HCT116 (cell line): ENCODE results near the gene PDE4D. TPM values are rescaled to one million over a fixed set of nuclear protein-coding genes. Genes with fewer than 3 reads are reported as not detected.

Source experiments
- ATAC-seq: fragments of 200-7000 bp; cut with Tn5 transposase; 2 replicates; pipeline ENCODE4 v1.9.1; 2020; ENCODE audit warnings: mild to moderate bottlenecking, moderate library complexity
- BruUV-seq: library from RNA; stranded (reverse); fragments of 400-500 nt; replicated peaks from 2 replicates; lab custom pipeline; 2021; lab: Mats Ljungman, UMichigan
- CTCF ChIA-PET: fragments of 300-600 bp; sonication (Branson Sonifier 250); formaldehyde crosslinking; loops from one replicate; lab custom pipeline; 2021; ENCODE audit warnings: antibody characterized with exemption; lab: Charles Lee
- POLR2A ChIA-PET: fragments of 300-600, 350-600 bp; sonication (Branson Sonifier 250); formaldehyde crosslinking; loops from one replicate; lab custom pipeline; 2021; ENCODE audit warnings: antibody characterized with exemption; lab: Charles Lee
- RAD21 ChIA-PET, 2 experiments: fragments of 300-600 bp; sonication (Branson Sonifier 250); formaldehyde crosslinking; loops; one replicate each; lab custom pipeline; 2023; ENCODE audit warnings: low total read pairs in 2 of 2; ENCODE audit not compliant: uncharacterized antibody in 2 of 2, unreplicated experiment in 2 of 2, low non-redundant PET in 1 of 2; lab: Charles Lee
- DNase-seq: peaks from one replicate; pipeline ENCODE4 v3.0.0-alpha.2; 2010; ENCODE audit warnings: low read depth, low spot score
- H2AFZ ChIP-seq: fragments of 200-600 bp; shearing (Covaris generic), sonication (generic); 2 replicates; pipeline ENCODE4 v1.6.1; 2017; ENCODE audit warnings: low read depth, mixed run types, mixed read lengths, antibody characterized with exemption, low read length; ENCODE audit not compliant: poor library complexity, severe bottlenecking
- H3K27ac ChIP-seq: 2 replicates; pipeline ENCODE4 v1.5.1; 2012; ENCODE audit warnings: low read depth, low read length
- H3K27me3 ChIP-seq: fragments of 200-600 bp; sonication (generic); 2 replicates; pipeline ENCODE4 v1.6.1; 2016; ENCODE audit warnings: mixed run types, low read length, mixed read lengths; ENCODE audit not compliant: insufficient read depth
- H3K36me3 ChIP-seq, 2 experiments: fragments of 200-500 bp in 1 of 2; fragments of 200-600 bp in 1 of 2; sonication (Bioruptor generic) in 1 of 2; sonication (generic) in 1 of 2; 2 replicates each; pipeline versions ENCODE4 v1.5.1 to v1.6.1; 2014 to 2016; ENCODE audit warnings: low read length in 2 of 2, inconsistent platforms in 1 of 2, mixed read lengths in 1 of 2, mixed run types in 1 of 2; ENCODE audit not compliant: insufficient read depth in 2 of 2, control insufficient read depth in 1 of 2
- H3K4me1 ChIP-seq, 2 experiments: fragments of 200-600 bp in 1 of 2; sonication (generic) in 1 of 2; 2 replicates each; pipeline versions ENCODE4 v1.5.1 to v1.6.1; 2012 to 2017; ENCODE audit warnings: low read length in 2 of 2, inconsistent platforms in 1 of 2, mild to moderate bottlenecking in 1 of 2, mixed read lengths in 1 of 2, mixed run types in 1 of 2, moderate library complexity in 1 of 2; ENCODE audit not compliant: insufficient read depth in 2 of 2, control insufficient read depth in 1 of 2
- H3K4me2 ChIP-seq: fragments of 200-600 bp; sonication (generic); 2 replicates; pipeline ENCODE4 v1.6.1; 2017; ENCODE audit warnings: mixed run types, low read length, mixed read lengths
- H3K4me3 ChIP-seq, 2 experiments: fragments of 200-600 bp in 1 of 2; sonication (generic) in 1 of 2; replicated peaks in 1 of 2; 2 replicates each; pipeline ENCODE4 v1.5.1; 2011 to 2016; ENCODE audit warnings: low read length in 2 of 2, control low read depth in 1 of 2, low read depth in 1 of 2, mild to moderate bottlenecking in 1 of 2, mixed read lengths in 1 of 2, mixed run types in 1 of 2
- H3K79me2 ChIP-seq: fragments of 200-600 bp; sonication (generic); 2 replicates; pipeline ENCODE4 v1.6.1; 2017; ENCODE audit warnings: mild to moderate bottlenecking, mixed run types, low read length, moderate library complexity, mixed read lengths; ENCODE audit not compliant: insufficient read depth
- H3K9ac ChIP-seq: fragments of 200-600 bp; sonication (generic); 2 replicates; pipeline ENCODE4 v1.6.1; 2016; ENCODE audit warnings: low read length, mixed read lengths
- H3K9me2 ChIP-seq: fragments of 200-600 bp; sonication (generic), shearing (Covaris generic); 2 replicates; pipeline ENCODE4 v1.6.1; 2017; ENCODE audit warnings: mixed run types, mild to moderate bottlenecking, moderate library complexity; ENCODE audit not compliant: insufficient read depth
- H3K9me3 ChIP-seq, 2 experiments: fragments of 200-500 bp in 1 of 2; fragments of 200-600 bp in 1 of 2; sonication (Bioruptor generic) in 1 of 2; sonication (generic) in 1 of 2; 2 replicates each; pipeline ENCODE4 v1.6.1; 2014 to 2017; ENCODE audit warnings: low read length in 2 of 2, mixed read lengths in 2 of 2, inconsistent platforms in 1 of 2, low read depth in 1 of 2, mild to moderate bottlenecking in 1 of 2, mixed run types in 1 of 2, moderate library complexity in 1 of 2; ENCODE audit not compliant: control insufficient read depth in 1 of 2, insufficient read depth in 1 of 2
- H4K20me1 ChIP-seq: fragments of 200-600 bp; sonication (generic), shearing (Covaris generic); 2 replicates; pipeline ENCODE4 v1.6.1; 2017; ENCODE audit warnings: mixed run types, mild to moderate bottlenecking, moderate library complexity; ENCODE audit not compliant: insufficient read depth
- CBX3 ChIP-seq: IDR thresholded peaks from 2 replicates; pipeline ENCODE4 v1.6.1; 2012; ENCODE audit warnings: low read depth
- EGR1 ChIP-seq: IDR thresholded peaks from 2 replicates; pipeline ENCODE4 v1.6.1; 2012; ENCODE audit warnings: low read depth
- ELF1 ChIP-seq: IDR thresholded peaks from 2 replicates; pipeline ENCODE4 v1.6.1; 2012; ENCODE audit warnings: low read depth, borderline replicate concordance
- EZH2 ChIP-seq: fragments of 200-600 bp; sonication (generic); IDR thresholded peaks from 2 replicates; pipeline ENCODE4 v1.6.1; 2017; ENCODE audit warnings: antibody characterized with exemption, mixed run types
- EZH2phosphoT487 ChIP-seq: fragments of 200-600 bp; IDR thresholded peaks from 2 replicates; pipeline ENCODE4 v1.6.1; 2018; ENCODE audit warnings: antibody characterized with exemption, borderline replicate concordance
- FOSL1 ChIP-seq: IDR thresholded peaks from 2 replicates; pipeline ENCODE4 v1.6.1; 2012; ENCODE audit warnings: low read depth
- JUND ChIP-seq: IDR thresholded peaks from 2 replicates; pipeline ENCODE4 v1.6.1; 2012
- POLR2AphosphoS5 ChIP-seq: IDR thresholded peaks from 2 replicates; pipeline ENCODE4 v1.6.1; 2011; ENCODE audit warnings: mild to moderate bottlenecking, low read depth, low read length, moderate library complexity
- RAD21 ChIP-seq: IDR thresholded peaks from 2 replicates; pipeline ENCODE4 v1.6.1; 2012; ENCODE audit warnings: low read depth, mild to moderate bottlenecking
- SP1 ChIP-seq: IDR thresholded peaks from 2 replicates; pipeline ENCODE4 v1.6.1; 2012; ENCODE audit warnings: low read depth
- SRF ChIP-seq: IDR thresholded peaks from 2 replicates; pipeline ENCODE4 v1.6.1; 2012; ENCODE audit warnings: low read depth
- TCF7L2 ChIP-seq: IDR thresholded peaks from 2 replicates; pipeline ENCODE4 v1.7.0; 2011; ENCODE audit warnings: borderline replicate concordance, inconsistent platforms; ENCODE audit not compliant: insufficient read depth, insufficient read length; ENCODE audit errors: extremely low read depth
- YY1 ChIP-seq: IDR thresholded peaks from 2 replicates; pipeline ENCODE4 v1.6.1; 2011; ENCODE audit warnings: low read length, low read depth, moderate library complexity, mild to moderate bottlenecking; ENCODE audit not compliant: insufficient replicate concordance; ENCODE audit errors: extremely low read depth
- ZFX ChIP-seq: fragments of 450-650 bp; IDR thresholded peaks from 2 replicates; pipeline ENCODE4 v1.6.1; 2017
- ZNF274 ChIP-seq: fragments of 200-500 bp; sonication (Bioruptor generic); IDR thresholded peaks from 2 replicates; pipeline ENCODE4 v1.6.1; 2014; ENCODE audit warnings: mild to moderate bottlenecking, low read depth, low read length, inconsistent platforms
- intact Hi-C: fragments of 100-400 bp; cut with micrococcal nuclease; formaldehyde crosslinking; loops from 2 replicates; pipeline ENCODE4 v1.10.0; 2022
- total RNA-seq: library from RNA; stranded (reverse); gene quantifications from one replicate; pipeline ENCODE4 v1.2.1, GENCODE V29; 2021; ENCODE audit not compliant: unreplicated experiment
- TF ChIP-seq, protein P1 (sequence below): IDR thresholded peaks from 2 replicates; pipeline ENCODE4 v1.6.1; 2012
- TF ChIP-seq, protein P2 (sequence below): IDR thresholded peaks from 2 replicates; pipeline ENCODE4 v1.6.1; 2012
- TF ChIP-seq, protein P3 (sequence below): IDR thresholded peaks from 2 replicates; pipeline ENCODE4 v1.6.1; 2012; ENCODE audit warnings: low read depth
- TF ChIP-seq, protein P4 (sequence below), 3 experiments: fragments of 200-600 bp in 1 of 3; sonication (generic) in 1 of 3; IDR thresholded peaks in 2 of 3; conservative IDR thresholded peaks in 1 of 3; 2 replicates each; pipeline ENCODE4 v1.5.1; 2012 to 2017; ENCODE audit warnings: low read depth in 2 of 3, low read length in 2 of 3, antibody characterized with exemption in 1 of 3, borderline replicate concordance in 1 of 3, control low read depth in 1 of 3, mild to moderate bottlenecking in 1 of 3, mixed read lengths in 1 of 3, mixed run types in 1 of 3, moderate library complexity in 1 of 3; ENCODE audit not compliant: insufficient read depth in 1 of 3

PDE4D gene
- total RNA-seq, 1 experiment from 2014 or later = 1.1 TPM

DNA sequence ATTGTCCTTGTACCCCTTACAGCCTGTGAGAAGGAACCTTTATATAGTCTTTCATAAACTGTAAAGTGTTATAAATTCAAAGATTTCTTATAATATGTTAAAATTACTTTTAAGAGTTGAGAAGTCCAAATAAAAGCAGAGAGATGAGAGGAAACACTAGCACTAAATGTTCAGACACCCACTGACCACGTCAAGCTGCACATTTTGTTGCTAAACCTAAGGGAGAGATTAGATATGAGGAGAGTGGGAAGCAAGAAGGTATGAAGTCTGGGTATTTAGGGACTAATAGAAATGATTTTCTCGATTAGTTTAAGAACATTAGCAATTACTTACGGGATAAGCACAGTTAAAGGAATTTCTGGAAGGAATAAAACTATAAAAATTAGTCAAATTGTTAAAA is 803.8 kb downstream of the PDE4D start:
- H3K79me2 ChIP-seq = no peaks in the 10 kb centered on the region
- BruUV-seq = no TSS peak
- peaks cover 56% of the 10 kb centered on the region for H3K27me3 ChIP-seq
- ATAC-seq (no peak), DNase-seq (no peak)
- no peak overlapping the region for H3K9ac ChIP-seq
- H2AFZ ChIP-seq = no peak overlapping the region
- no peak for TF ChIP-seq RAD21
- no peak for TF ChIP-seq CBX3
- no peak for TF ChIP-seq FOSL1
- TF ChIP-seq EZH2phosphoT487 = no peak
- TF ChIP-seq, protein P1, sequence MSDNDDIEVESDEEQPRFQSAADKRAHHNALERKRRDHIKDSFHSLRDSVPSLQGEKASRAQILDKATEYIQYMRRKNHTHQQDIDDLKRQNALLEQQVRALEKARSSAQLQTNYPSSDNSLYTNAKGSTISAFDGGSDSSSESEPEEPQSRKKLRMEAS = no peak
- TF ChIP-seq, protein P2, sequence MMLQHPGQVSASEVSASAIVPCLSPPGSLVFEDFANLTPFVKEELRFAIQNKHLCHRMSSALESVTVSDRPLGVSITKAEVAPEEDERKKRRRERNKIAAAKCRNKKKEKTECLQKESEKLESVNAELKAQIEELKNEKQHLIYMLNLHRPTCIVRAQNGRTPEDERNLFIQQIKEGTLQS = no peak
- no peak for TF ChIP-seq JUND
- TF ChIP-seq TCF7L2 = no peak
- TF ChIP-seq, protein P3, sequence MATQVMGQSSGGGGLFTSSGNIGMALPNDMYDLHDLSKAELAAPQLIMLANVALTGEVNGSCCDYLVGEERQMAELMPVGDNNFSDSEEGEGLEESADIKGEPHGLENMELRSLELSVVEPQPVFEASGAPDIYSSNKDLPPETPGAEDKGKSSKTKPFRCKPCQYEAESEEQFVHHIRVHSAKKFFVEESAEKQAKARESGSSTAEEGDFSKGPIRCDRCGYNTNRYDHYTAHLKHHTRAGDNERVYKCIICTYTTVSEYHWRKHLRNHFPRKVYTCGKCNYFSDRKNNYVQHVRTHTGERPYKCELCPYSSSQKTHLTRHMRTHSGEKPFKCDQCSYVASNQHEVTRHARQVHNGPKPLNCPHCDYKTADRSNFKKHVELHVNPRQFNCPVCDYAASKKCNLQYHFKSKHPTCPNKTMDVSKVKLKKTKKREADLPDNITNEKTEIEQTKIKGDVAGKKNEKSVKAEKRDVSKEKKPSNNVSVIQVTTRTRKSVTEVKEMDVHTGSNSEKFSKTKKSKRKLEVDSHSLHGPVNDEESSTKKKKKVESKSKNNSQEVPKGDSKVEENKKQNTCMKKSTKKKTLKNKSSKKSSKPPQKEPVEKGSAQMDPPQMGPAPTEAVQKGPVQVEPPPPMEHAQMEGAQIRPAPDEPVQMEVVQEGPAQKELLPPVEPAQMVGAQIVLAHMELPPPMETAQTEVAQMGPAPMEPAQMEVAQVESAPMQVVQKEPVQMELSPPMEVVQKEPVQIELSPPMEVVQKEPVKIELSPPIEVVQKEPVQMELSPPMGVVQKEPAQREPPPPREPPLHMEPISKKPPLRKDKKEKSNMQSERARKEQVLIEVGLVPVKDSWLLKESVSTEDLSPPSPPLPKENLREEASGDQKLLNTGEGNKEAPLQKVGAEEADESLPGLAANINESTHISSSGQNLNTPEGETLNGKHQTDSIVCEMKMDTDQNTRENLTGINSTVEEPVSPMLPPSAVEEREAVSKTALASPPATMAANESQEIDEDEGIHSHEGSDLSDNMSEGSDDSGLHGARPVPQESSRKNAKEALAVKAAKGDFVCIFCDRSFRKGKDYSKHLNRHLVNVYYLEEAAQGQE = no peak
- no peak for TF ChIP-seq SRF
- TF ChIP-seq ZFX = no peak
- TF ChIP-seq ZNF274 = no peak
- TF ChIP-seq ELF1 = no peak
- TF ChIP-seq, protein P4, sequence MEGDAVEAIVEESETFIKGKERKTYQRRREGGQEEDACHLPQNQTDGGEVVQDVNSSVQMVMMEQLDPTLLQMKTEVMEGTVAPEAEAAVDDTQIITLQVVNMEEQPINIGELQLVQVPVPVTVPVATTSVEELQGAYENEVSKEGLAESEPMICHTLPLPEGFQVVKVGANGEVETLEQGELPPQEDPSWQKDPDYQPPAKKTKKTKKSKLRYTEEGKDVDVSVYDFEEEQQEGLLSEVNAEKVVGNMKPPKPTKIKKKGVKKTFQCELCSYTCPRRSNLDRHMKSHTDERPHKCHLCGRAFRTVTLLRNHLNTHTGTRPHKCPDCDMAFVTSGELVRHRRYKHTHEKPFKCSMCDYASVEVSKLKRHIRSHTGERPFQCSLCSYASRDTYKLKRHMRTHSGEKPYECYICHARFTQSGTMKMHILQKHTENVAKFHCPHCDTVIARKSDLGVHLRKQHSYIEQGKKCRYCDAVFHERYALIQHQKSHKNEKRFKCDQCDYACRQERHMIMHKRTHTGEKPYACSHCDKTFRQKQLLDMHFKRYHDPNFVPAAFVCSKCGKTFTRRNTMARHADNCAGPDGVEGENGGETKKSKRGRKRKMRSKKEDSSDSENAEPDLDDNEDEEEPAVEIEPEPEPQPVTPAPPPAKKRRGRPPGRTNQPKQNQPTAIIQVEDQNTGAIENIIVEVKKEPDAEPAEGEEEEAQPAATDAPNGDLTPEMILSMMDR (IDR thresholded peaks at IDR 0.05 in 2 of 3, conservative IDR thresholded peaks at IDR 0.05 in 1 of 3; ENCODE audit: borderline replicate concordance in 1 of 3, insufficient read depth in 1 of 3, low read depth in 2 of 3, low read length in 2 of 3) = no peak
- TF ChIP-seq YY1 = no peak
- no peak for TF ChIP-seq EGR1
- TF ChIP-seq POLR2AphosphoS5 = no peak
- no peak for TF ChIP-seq SP1
- TF ChIP-seq EZH2 = no peak
- H3K27ac ChIP-seq = no peak overlapping the region
- POLR2A ChIA-PET = no interaction called here
- no peaks in the 10 kb centered on the region for H3K36me3 ChIP-seq
- H4K20me1 ChIP-seq = no peaks in the 10 kb centered on the region
- CTCF ChIA-PET = no interaction called here
- H3K4me3 ChIP-seq = no peak overlapping the region
- H3K4me2 ChIP-seq = no peak overlapping the region
- no peaks in the 10 kb centered on the region for H3K9me2 ChIP-seq
- intact Hi-C loops = no loop called here
- H3K9me3 ChIP-seq = no peaks in the 10 kb centered on the region
- no peaks in the 10 kb centered on the region for H3K4me1 ChIP-seq
- RAD21 ChIA-PET = no interaction called here
